A172 (cell line): ENCODE measurements around the gene TGM2. TPM values are rescaled to one million over a fixed set of nuclear protein-coding genes. Genes with fewer than 3 reads are reported as not detected.

Experiments
- DNase-seq: peaks from one replicate; pipeline ENCODE4 v3.0.0-alpha.2; 2015; ENCODE audit warnings: low spot score
- total RNA-seq: library from RNA; depleted of rRNA; stranded (reverse); fragments of >200 nt; shearing (Covaris generic); gene quantifications from 2 replicates; pipeline ENCODE4 v1.2.3, GENCODE V29; 2014

TGM2 gene
- total RNA-seq, 1 experiment from 2014 or later: 13.9 TPM

DNA sequence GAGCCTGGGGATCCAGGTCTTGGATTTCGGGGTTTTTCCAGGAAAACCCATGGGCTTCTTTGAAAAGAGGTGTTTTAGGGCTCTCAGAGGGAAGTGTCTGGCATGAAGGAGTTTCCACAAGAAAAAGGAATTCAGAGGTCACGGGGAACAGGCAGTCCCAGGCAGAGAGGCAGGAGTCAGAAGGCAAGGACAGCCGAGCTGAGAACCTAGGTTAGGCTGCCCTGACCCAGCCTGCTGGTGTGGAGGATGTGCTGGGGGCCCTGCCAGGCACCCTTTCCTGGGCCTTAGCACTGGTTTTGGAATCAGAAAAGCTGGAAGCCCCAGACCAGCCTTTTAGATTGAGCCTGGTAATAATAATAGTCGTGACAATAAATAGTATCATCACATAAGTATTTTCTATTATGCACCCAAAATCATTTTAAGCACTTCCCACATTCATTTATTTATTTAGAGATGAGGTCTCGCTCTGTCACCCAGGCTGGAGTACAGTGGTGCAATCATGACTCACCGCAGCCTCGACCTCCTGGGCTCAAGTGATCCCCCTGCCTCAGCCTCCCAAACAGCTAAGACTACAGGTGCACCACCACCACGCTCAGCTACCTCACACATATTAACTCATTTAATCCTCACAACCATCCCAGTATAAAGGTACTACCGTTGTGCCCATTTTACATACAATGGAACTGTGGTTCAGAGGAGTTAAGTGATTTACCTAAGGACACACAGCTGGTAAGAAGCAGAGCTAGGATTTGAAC, 19.9 kb downstream of the TGM2 start:
- peak; percentile 74 for DNase-seq

GRCh38 chr20:38144598-38144973, 20.5 kb downstream of the TGM2 start:
- no peak for DNase-seq

- peak; percentile 98 for DNase-seq
Measured at GRCh38 chr20:38143646-38144554, 21.2 kb downstream of the TGM2 start.

GRCh38 chr20:38143238-38143645, 21.8 kb downstream of the TGM2 start:
- DNase-seq: peak; percentile 70

- no peak for DNase-seq
Measured at GRCh38 chr20:38141889-38142494, 23.1 kb downstream of the TGM2 start.

DNA sequence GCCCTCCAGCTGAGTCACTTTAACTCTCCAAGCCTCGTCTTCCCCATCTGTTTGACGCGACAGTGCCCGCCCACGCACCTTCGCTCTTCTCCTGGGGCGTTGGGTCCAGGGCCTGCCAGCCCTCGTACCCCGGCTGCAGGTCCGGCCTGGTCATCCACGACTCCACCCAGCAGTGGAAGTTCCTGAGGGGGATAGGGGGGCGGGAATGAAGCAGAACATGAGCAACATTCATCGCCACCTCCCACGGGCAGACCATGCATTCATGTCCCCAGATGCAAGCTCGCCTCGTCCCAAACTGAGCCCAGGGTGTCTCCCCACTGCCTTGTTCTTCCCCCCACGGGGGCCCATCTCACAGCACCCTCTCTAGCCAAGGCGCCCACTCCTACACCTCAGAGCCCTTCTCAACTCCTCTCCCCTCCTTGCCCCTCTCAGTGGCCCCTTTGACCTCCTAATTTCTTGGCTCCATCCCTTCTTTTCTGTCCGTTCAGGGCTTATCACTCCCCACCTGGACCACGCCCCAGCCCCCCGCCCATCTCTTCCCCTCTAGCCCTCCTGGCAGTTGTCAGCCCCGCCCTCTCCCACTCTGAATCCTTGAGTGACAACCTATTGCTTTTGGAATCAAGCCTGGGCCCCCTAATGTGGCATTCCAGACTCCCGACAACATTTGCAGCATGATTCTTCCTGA, 23.7 kb downstream of the TGM2 start:
- DNase-seq: no peak

DNA sequence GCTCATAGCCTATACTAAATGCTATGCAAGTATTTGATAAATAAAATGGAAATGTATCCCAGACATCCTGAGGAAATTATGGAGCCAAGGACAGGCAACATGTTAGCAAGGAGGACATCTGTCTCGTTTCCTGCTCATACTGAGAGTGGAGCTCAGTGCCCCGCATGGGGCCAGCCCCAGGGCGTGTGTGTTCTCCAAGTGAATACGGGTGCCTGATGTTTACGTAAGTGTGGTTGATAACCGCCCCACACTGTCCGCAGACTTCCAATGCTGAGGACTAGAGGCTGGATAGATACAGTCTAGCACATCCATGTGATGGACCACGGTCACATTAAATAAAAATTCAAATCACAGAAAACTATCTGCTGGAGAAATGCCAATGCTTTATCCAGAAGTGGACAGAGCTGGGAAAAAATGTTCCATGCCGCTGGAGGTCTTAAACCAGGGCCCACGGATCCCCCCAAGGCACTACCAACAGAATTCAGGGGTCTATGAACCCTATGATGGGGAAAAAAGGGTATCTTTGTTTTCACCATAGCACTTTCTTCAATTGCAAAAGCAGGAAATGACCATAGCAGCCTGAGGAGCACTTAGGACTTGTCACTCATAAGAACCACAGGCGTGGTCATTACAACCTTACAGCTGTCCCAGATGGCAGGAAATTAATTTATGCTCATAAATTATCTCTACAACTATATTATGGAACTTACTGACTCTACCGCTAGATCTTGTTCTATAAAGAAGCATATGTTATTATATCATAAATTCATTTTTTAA, 24.9 kb downstream of the TGM2 start:
- DNase-seq: peak; percentile 67

DNA sequence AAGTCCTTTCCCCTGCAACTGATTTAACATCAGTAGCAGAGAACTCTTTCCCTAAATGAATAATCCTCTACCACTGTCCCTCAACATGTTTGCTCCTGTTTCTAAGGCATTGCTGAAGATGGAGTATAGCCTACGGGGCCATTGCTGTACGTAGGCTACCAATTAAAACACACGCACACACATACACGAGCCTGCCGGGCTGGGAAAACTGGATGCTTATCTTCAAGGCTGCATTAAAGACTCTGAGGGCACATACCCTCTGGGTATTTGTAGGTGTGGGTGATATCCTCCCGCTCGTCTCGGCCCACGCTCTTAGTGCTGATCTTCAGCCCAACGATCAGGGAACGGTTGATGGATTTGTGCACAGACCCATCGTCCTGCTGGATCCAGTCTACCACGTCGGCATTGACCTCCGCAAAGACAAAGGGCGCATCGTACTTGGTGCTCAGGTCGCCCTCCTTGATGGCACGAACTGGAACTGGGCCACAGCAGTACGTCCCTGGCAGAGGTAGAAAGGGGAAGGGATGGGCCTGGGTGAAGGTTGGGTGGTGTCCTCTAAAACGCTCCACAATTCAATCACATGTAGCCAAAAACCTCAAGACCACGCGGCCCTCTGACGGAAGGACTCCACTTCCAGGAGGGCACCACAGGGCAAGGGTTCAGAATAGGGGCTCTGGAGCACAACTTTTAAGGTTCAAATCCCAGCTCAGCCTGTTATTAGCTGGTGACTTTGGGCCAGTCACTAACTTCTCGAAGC, 25.7 kb downstream of the TGM2 start:
- DNase-seq: no peak

DNA sequence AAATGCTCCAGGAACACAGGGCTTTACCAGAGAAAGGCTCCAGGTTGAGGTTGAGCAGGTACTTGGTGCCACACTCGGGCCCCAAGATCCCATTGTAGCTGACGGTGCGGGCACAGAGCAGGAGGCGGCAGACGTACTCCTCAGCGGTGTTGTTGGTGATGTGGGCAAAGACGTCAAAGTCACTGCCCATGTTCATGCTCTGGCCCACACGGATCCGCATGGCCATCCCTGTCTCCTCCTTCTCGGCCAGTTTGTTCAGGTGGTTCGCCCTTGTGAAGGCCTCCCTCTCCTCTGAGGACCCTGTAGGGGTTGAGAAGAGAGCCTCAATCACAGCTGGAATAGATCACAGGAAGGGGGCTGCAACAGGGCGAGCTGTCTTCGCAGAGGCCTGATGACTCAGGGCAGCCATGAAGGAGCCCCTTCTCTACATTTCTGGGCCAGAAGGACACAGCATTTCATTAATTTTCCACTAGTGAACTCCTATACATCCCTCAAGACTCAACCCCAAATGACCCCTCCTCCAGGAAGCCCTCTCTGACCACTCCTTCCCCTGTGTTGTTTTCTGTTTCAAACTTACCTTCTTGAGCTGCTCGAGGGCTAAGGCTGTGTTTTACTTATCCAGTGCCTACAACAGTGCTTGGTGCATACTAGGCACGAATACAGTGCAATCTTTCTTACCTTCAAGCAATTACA, 26.8 kb downstream of the TGM2 start:
- no peak for DNase-seq

DNA sequence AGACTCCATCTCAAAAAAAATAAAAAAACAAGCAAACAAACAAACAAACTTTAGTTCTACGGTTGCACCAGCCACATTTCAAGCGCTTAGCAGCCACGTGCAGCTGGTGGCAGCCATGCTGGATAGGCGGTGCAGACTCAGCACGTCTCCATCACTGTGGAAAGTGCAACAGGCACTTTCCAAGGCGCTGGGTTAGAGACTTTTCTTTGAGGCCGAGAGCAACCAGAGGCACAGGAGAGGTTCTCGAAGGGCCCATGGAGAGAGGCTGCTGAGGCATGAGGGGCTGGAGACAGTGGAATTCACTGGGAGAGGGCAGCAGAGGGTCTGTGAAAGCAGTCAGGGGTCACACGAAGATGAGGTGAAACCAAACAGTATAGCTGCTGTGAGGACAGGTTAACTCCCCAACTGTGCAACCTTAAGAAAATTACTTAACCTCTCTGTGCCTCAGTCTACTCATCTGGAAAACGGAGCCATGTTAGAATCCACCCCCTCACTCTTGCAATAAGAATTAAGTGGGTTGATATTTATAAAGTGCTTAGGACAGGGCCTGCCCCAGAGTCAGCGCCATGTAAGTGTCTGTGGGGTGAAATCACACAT, 27.5 kb downstream of the TGM2 start:
- DNase-seq: no peak

DNA sequence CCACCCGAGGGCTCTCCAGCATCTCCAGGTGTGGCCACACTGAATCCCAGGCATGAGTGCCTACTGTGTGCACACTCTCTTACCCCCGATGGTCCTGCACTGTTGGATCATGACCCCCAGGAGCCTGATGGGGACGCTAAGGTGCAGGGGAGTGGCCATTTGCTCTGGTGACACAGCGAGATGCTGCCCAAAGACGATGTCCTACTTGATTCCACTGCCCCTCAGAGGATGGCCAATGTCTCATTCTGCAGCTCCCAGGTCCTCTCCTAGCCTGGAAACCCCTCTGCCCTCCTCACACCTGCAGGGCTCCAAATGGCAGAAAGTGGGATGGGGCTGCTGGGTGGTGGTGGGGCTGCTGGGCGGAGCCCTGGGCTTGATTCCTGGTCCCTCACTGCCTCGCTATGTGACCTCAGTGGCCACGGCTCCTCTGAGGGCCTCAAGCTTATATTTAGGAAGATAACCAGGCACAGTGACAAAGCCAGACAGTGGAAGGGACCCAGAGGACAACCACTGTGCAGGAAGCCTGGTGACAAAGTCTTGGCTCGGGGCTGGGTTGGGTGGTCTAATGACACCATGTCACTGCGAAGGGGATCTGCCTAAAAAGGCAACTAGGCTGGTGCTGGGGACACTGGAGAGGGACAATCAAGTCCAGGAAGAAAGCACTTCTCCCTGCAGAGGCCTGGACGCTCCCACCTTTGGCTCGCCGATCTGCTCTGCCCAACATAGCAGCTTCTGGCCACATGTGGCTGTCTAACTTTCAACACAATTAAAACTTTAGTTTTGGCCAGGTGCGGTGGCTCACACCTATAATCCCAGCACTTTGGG, 28.4 kb downstream of the TGM2 start:
- no peak for DNase-seq

DNA sequence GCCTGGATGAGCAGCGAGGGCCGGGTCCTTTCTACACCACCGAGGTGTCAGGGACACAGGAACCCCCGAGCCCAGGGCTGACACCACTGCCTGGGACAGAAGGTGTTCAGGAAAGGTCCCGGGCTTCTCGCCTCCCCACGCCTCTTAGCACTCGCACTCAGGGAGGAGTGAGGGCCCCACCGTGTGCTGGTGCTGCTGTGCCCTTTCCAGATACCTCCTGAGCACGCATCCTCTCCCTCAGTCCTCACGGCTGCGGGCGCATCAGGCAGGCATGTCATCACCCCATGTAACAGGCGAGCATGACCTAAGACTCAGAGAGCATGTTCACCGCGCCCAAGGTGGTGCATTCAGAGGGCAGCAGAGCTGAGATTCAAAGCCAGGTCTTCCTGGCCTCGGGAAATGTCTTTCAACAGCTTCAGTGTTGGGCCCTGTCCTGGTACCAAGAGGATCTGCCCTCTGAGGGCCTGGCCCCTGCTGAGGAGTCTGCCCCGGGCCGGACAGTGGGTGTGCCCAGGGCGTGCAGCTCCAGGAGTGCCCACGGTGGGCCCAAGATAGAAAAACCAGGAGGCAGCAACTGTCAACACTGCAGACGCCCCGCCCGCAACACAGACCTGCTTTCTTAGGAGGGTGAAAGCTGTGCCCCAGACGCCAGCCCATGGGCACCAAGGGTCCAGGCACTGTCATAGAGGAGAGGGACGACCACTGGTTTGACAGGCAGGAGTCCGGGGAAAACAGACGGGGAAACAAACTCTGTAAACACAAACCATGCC, 29.2 kb downstream of the TGM2 start:
- DNase-seq: no peak

DNA sequence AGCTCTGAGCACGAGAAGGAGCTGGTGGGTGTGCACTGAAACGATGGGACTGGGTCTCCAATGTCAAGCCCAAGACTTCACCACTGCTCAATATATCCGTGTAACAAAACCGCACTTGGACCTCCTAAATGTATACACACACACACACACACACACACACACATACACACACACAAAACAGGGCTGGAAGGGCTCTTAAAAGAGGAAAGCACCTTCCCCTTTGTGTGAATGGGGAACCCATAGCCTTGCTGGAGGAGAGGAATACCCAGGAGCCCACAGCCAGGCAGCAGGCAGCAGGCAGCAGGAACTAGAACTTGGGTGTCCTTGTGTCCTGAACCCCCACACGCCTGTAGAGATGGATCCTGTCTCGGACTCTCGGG, 29.8 kb downstream of the TGM2 start:
- DNase-seq: no peak

DNA sequence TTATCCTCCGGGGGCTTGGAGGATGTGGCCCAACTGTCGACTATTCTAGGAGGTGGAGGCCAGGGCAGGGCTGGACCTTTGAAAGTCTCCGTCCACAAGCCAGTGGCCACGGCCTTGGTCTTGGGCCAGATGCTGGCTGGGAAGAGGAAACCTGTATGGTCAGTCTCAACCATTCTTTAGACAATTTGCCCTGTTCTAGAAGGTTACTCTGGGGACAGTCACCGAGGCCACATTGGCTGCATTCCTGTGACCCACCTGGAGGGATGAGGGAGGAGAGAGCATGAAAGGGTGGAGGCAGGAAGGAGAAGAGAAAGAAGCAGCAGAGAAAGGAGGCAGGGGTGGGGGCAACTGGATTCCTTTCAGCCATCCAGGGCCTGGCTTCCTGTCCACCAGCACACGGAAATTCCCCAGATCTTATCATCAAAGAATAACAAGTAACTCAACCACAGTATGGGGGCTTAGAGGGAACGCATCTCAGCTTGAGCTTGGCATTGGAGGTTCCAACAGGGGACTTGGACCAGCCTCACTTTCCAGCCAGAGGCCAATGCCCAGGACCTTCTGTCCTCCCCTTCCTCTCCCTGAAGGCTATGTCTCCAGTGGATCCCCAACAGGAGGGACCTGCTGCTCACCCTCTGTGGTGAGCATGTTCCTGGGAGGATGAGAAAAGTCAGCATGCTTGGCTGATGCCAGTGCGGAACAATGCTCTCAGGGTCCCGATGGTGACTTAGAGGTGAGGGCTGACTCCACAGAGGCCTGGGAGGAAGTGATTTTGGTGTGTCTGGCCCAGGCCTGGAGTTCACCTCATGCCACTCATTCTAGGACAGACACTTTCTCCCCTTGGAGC, 30.4 kb downstream of the TGM2 start:
- peak; percentile 94 for DNase-seq

GRCh38 chr20:38133680-38134426, 31.2 kb downstream of the TGM2 start:
- DNase-seq: no peak

- no peak for DNase-seq
Measured at GRCh38 chr20:38132910-38133501, 32.1 kb downstream of the TGM2 start.
